ENCODE results near the gene L3MBTL4. TPM values are rescaled to one million over a fixed set of nuclear protein-coding genes. Genes with fewer than 3 reads are reported as not detected.

The L3MBTL4 gene
- total and polyA plus RNA-seq, 2 experiments from 2014 or later, result 4.1 to 14.1 TPM

DNA sequence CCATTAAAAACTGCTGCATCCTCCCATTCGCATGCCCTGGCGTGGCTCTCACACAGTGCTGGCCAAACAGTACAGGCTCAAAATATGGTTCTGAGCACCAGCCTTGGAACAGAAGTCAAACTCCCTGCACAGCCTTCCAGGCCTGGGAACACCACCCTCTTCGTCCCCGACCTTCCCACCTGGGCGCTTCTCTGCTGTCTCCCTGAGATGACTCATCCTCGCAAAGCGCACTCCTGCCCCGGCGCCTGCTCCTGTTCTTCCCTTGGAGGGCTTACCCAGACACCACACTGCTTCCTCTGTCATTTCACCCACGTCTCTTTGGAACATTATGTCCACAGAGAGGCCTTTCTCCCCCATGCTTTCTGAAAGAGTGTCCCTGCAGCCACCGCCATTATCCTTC is 172.7 kb downstream of the L3MBTL4 start:
- Histone ChIP-seq H3K36me3 (replicated peaks; ENCODE audit: insufficient read depth, low read depth) (no peaks in the 10 kb centered on the region), H3K4me3 (no peak overlapping the region), H3K4me2 (no peak overlapping the region), H3K79me2 (no peaks in the 10 kb centered on the region), H2AFZ (no peak overlapping the region), H3K27me3 (no peaks in the 10 kb centered on the region), H4K20me1 (ENCODE audit: insufficient read depth, poor library complexity, severe bottlenecking) (no peaks in the 10 kb centered on the region), H3K4me1 (ENCODE audit: insufficient read depth) (no peaks in the 10 kb centered on the region), H3K27ac (no peak overlapping the region), H3K9me2 (replicated peaks; ENCODE audit: insufficient read depth) (no peaks in the 10 kb centered on the region), H3K9me3 (ENCODE audit: low read depth) (no peaks in the 10 kb centered on the region)
- no peak for DNase-seq (ENCODE audit: low spot score)
- TF ChIP-seq EZH2phosphoT487 (IDR thresholded peaks at IDR 0.05; ENCODE audit: low read depth, severe bottlenecking, unreplicated experiment), result no peak
- no peak for TF ChIP-seq EZH2 (IDR thresholded peaks at IDR 0.05; ENCODE audit: borderline replicate concordance)
- TF ChIP-seq CTCF (IDR thresholded peaks at IDR 0.05; ENCODE audit: poor library complexity), result no peak
- whole genome bisulfite sequencing (ENCODE audit: low lambda C conversion rate, missing lambda C conversion rate), result 87% methylated on average over 11 of the region's 11 CpGs

DNA sequence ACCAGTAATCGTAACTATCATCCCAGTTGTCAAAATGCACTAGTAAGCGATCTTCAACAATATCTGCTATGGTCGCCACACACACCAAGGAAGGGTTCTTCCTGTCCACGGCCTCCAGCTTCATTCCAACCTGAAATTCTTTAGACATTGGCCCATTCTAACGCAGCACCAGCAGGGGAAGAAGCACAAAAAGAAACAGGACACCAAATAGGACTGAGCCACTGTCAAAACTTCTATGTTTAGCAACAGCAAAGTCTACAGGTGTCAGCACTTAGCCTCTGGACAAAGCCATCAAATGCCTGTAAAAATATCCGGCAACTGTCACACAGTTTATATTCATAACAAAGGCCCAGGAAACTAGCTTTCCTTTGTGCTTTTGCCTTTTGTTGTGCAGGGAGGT is 175.0 kb downstream of the L3MBTL4 start:
- Histone ChIP-seq H3K4me3 (no peak overlapping the region), H4K20me1 (ENCODE audit: insufficient read depth, poor library complexity, severe bottlenecking) (no peaks in the 10 kb centered on the region), H3K27me3 (no peaks in the 10 kb centered on the region), H3K36me3 (replicated peaks; ENCODE audit: insufficient read depth, low read depth) (no peaks in the 10 kb centered on the region), H3K9me3 (ENCODE audit: low read depth) (no peaks in the 10 kb centered on the region), H3K79me2 (no peaks in the 10 kb centered on the region), H3K4me2 (no peak overlapping the region), H3K4me1 (ENCODE audit: insufficient read depth) (no peaks in the 10 kb centered on the region), H2AFZ (no peak overlapping the region), H3K9me2 (replicated peaks; ENCODE audit: insufficient read depth) (no peaks in the 10 kb centered on the region), H3K27ac (no peak overlapping the region)
- no peak for DNase-seq (ENCODE audit: low spot score)
- 85% methylated on average over 6 of the region's 6 CpGs for WGBS (ENCODE audit: low lambda C conversion rate, missing lambda C conversion rate)
- TF ChIP-seq EZH2phosphoT487 (IDR thresholded peaks at IDR 0.05; ENCODE audit: low read depth, severe bottlenecking, unreplicated experiment) (no peak), CTCF (IDR thresholded peaks at IDR 0.05; ENCODE audit: poor library complexity) (no peak), EZH2 (IDR thresholded peaks at IDR 0.05; ENCODE audit: borderline replicate concordance) (no peak)

DNA sequence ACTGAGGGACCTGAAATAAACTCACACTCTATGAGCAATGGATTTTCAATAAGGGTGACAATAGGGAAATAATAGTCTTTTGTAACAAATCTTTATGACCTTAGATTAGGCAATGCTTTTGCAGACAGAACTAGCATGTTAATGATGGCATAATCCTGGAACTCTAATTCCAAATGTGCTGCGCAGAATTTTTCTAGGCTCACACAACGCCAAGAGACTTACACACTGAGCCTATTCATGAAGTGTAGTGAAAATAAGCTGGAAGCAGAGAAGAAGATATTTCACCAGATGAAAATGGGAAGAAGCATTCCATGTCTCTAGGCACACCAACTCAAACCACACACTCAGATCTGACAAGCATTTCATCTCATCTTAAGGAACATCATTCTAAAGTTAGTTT is 178.5 kb downstream of the L3MBTL4 start:
- H3K9me3 ChIP-seq (ENCODE audit: low read depth), result no peaks in the 10 kb centered on the region
- no peaks in the 10 kb centered on the region for H3K79me2 ChIP-seq
- H2AFZ ChIP-seq, result no peak overlapping the region
- no peak for TF ChIP-seq EZH2phosphoT487 (IDR thresholded peaks at IDR 0.05; ENCODE audit: low read depth, severe bottlenecking, unreplicated experiment)
- TF ChIP-seq EZH2 (IDR thresholded peaks at IDR 0.05; ENCODE audit: borderline replicate concordance), result no peak
- no peak for TF ChIP-seq CTCF (IDR thresholded peaks at IDR 0.05; ENCODE audit: poor library complexity)
- no peaks in the 10 kb centered on the region for H4K20me1 ChIP-seq (ENCODE audit: insufficient read depth, poor library complexity, severe bottlenecking)
- no peaks in the 10 kb centered on the region for H3K9me2 ChIP-seq (replicated peaks; ENCODE audit: insufficient read depth)
- DNase-seq (ENCODE audit: low spot score), result no peak
- no peak overlapping the region for H3K27ac ChIP-seq
- no peaks in the 10 kb centered on the region for H3K36me3 ChIP-seq (replicated peaks; ENCODE audit: insufficient read depth, low read depth)
- WGBS (ENCODE audit: low lambda C conversion rate, missing lambda C conversion rate), result 92% methylated on average over 2 of the region's 2 CpGs
- H3K4me1 ChIP-seq (ENCODE audit: insufficient read depth), result no peaks in the 10 kb centered on the region
- no peaks in the 10 kb centered on the region for H3K27me3 ChIP-seq
- H3K4me3 ChIP-seq, result no peak overlapping the region
- no peak overlapping the region for H3K4me2 ChIP-seq

- TF ChIP-seq EZH2phosphoT487 (IDR thresholded peaks at IDR 0.05; ENCODE audit: low read depth, severe bottlenecking, unreplicated experiment), result no peak
- no peak for TF ChIP-seq CTCF (IDR thresholded peaks at IDR 0.05; ENCODE audit: poor library complexity)
- no peak for TF ChIP-seq EZH2 (IDR thresholded peaks at IDR 0.05; ENCODE audit: borderline replicate concordance)
- Histone ChIP-seq H3K27me3 (no peaks in the 10 kb centered on the region), H3K9me3 (ENCODE audit: low read depth) (no peaks in the 10 kb centered on the region), H3K4me1 (ENCODE audit: insufficient read depth) (no peaks in the 10 kb centered on the region), H2AFZ (no peak overlapping the region), H3K4me3 (no peak overlapping the region), H3K79me2 (no peaks in the 10 kb centered on the region), H3K36me3 (replicated peaks; ENCODE audit: insufficient read depth, low read depth) (no peaks in the 10 kb centered on the region), H3K4me2 (no peak overlapping the region), H3K27ac (no peak overlapping the region), H4K20me1 (ENCODE audit: insufficient read depth, poor library complexity, severe bottlenecking) (no peaks in the 10 kb centered on the region), H3K9me2 (replicated peaks; ENCODE audit: insufficient read depth) (no peaks in the 10 kb centered on the region)
- WGBS (ENCODE audit: low lambda C conversion rate, missing lambda C conversion rate), result 86% methylated on average over 4 of the region's 4 CpGs
- no peak for DNase-seq (ENCODE audit: low spot score)
These were observed 192.4 kb downstream of the L3MBTL4 start for GRCh38 chr18:6222271-6222670.

Measured in hepatocyte (in vitro differentiated cells).